IgD-negative memory B cell (primary cell): ENCODE measurements around the gene LY6G6F. TPM values are rescaled to one million over a fixed set of nuclear protein-coding genes. Genes with fewer than 3 reads are reported as not detected.

Source experiments
- H3K27ac Mint-ChIP-seq, 3 donors: one replicate each; pipeline ENCODE4 v1.8.0; 2020 to 2022; ENCODE audit warnings: mild to moderate bottlenecking in 3 of 3, mixed read lengths in 3 of 3, moderate library complexity in 1 of 3
- H3K27me3 Mint-ChIP-seq: one replicate; pipeline ENCODE4 v1.8.0; 2021; ENCODE audit warnings: mixed read lengths
- H3K36me3 Mint-ChIP-seq: one replicate; pipeline ENCODE4 v1.8.0; 2020; ENCODE audit warnings: mild to moderate bottlenecking, mixed read lengths
- H3K4me1 Mint-ChIP-seq, 3 donors: one replicate each; pipeline ENCODE4 v1.8.0; 2020 to 2022; ENCODE audit warnings: mixed read lengths in 3 of 3, mild to moderate bottlenecking in 1 of 3
- H3K4me3 Mint-ChIP-seq, 4 donors: one replicate each; pipeline ENCODE4 v1.8.0; 2020 to 2022; ENCODE audit warnings: mild to moderate bottlenecking in 4 of 4, mixed read lengths in 4 of 4, moderate library complexity in 3 of 4
- H3K9me3 Mint-ChIP-seq, 3 donors: one replicate each; pipeline ENCODE4 v1.8.0; 2020 to 2021; ENCODE audit warnings: mixed read lengths in 3 of 3, mild to moderate bottlenecking in 1 of 3
- polyA plus RNA-seq: library from polyadenylated mRNA; unstranded; fragments of 300-500 nt; fragmentation: Illumina TruSeq; gene quantifications from one replicate; pipeline ENCODE4 v1.2.3, GENCODE V29; 2021

Gene LY6G6F
- polyA plus RNA-seq, 1 donor from 2014 or later = 0.95 TPM

DNA sequence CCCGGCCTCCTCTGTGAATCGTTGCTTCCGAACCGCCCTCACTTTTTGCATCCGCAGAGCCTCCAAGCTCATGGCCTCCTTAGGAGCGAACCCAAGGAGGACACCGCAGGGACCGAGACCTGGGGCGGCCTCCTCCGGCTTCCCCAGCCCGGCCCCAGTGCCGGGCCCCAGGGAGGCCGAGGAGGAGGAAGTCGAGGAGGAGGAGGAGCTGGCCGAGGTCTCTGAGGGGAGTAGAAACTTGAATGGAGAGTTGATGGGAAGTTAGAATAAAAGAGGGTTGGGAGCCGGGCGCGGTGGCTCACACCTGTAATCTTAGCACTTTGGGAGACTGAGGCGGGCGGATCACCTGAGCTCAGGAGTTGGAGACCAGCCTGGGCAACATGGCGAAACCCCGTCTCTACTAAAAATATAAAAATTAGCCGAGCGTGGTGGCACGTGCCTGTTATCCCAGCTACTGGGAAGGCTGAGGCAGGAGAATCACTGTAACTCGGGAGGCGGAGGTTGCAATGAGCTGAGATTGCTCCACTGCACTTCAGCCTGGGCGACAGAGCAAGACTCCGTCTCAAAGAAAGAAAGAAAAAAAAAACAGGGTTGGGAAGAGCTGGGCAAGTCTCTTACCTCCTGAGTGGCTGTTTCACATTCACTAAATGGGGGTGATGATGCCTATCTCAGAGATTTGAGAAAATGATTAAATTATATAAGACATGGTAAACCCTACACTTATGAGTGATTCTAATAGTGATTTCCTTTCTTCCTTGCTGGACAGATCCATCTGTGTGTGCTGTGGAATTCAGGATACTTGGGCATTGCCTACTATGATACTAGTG, 33.9 kb downstream of the LY6G6F start:
- Mint-ChIP-seq H3K4me3 (peak overlapping the region; percentile 93 to 98 (median 95)), H3K36me3 (no peaks in the 10 kb centered on the region), H3K27me3 (no peaks in the 10 kb centered on the region), H3K27ac (peak overlapping the region; percentile 52 to 96 (median 93)), H3K4me1 (peaks cover 32 to 39% (median 34%) of the 10 kb centered on the region in 3 donors), H3K9me3 (no peaks in the 10 kb centered on the region)

- no peaks in the 10 kb centered on the region for H3K36me3 Mint-ChIP-seq
- H3K27ac Mint-ChIP-seq = no peak overlapping the region
- no peaks in the 10 kb centered on the region for H3K27me3 Mint-ChIP-seq
- H3K9me3 Mint-ChIP-seq = no peaks in the 10 kb centered on the region
- H3K4me1 Mint-ChIP-seq = peaks cover 29 to 37% (median 31%) of the 10 kb centered on the region in 3 donors
- peak overlapping the region in 2 of 4 donors; percentile 67 to 71 for H3K4me3 Mint-ChIP-seq
Observed at GRCh38 chr6:31741815-31742214, 35.1 kb downstream of the LY6G6F start.

GRCh38 chr6:31742894-31743293, 36.2 kb downstream of the LY6G6F start:
- Mint-ChIP-seq H3K27me3 (no peaks in the 10 kb centered on the region), H3K27ac (peak overlapping the region in 1 of 3 donors; percentile 56), H3K9me3 (no peaks in the 10 kb centered on the region), H3K36me3 (no peaks in the 10 kb centered on the region), H3K4me1 (peaks cover 19 to 26% (median 23%) of the 10 kb centered on the region in 3 donors), H3K4me3 (peak overlapping the region in 3 of 4 donors; percentile 25 to 30 (median 25))

DNA sequence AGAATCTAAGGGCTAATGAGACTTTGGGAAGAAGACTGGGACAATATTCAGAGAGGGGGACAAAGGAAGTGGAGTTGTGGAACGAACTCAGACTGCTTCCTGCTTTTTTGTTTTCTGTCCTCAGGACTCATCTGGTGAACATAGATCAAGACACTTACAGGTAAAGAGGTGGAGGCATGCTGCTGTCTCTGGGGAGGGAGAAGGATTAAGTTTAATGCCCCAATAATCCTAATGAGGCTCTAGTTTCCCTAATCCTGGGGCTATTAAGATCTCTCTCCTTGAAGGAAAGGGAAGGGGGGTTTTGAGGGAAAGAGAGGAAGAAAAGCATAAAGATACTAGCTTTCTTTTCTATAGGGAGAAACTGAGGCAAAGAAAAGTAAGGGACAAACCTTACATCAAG, 37.8 kb downstream of the LY6G6F start:
- H3K4me3 Mint-ChIP-seq = peak overlapping the region in 1 of 4 donors; percentile 52
- H3K4me1 Mint-ChIP-seq = peaks cover 6 to 10% (median 8%) of the 10 kb centered on the region in 3 donors
- H3K27ac Mint-ChIP-seq = peak overlapping the region in 1 of 3 donors; percentile 79
- H3K36me3 Mint-ChIP-seq = no peaks in the 10 kb centered on the region
- H3K9me3 Mint-ChIP-seq = no peaks in the 10 kb centered on the region
- H3K27me3 Mint-ChIP-seq = no peaks in the 10 kb centered on the region

DNA sequence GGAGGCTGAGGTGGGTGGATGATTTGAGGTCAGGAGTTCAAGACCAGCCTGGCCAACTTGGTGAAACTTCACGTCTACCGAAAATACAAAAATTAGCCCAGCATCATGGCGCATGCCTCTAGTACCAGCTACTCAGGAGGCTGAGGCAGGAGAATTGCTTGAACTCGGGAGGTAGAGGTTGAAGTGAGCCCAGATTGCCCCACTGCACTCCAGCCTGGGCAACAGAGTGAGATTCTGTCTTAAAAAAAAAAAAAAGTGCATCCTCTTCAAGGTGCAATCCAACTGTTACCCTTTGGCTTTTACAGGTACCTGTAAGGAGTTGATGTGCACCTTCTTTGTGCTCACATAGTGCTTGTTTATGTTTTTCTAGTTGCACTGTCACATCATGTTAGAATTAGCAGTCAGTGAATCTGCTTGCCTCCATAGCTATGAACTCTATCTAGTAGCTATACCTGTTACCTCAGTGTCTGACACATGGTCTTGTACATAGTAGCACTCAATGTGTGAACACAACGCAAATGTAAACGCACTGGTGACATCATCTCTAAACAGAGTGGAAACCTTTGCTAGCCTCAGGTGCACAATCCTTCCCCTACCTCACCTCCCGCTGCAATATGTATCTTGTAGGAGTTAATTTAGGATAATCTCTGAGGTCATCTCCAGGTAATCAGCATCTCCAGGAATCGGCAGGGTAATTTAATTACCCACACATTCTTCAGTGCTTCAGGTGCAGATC, 42.8 kb downstream of the LY6G6F start:
- Mint-ChIP-seq H3K36me3 (peaks cover 2% of the 10 kb centered on the region), H3K4me1 (no peaks in the 10 kb centered on the region), H3K4me3 (no peak overlapping the region), H3K27me3 (no peaks in the 10 kb centered on the region), H3K27ac (no peak overlapping the region), H3K9me3 (no peaks in the 10 kb centered on the region)

GRCh38 chr6:31750411-31751022, 43.9 kb downstream of the LY6G6F start:
- H3K4me3 Mint-ChIP-seq = no peak overlapping the region
- H3K9me3 Mint-ChIP-seq = no peaks in the 10 kb centered on the region
- no peaks in the 10 kb centered on the region for H3K4me1 Mint-ChIP-seq
- no peak overlapping the region for H3K27ac Mint-ChIP-seq
- peaks cover 2% of the 10 kb centered on the region for H3K36me3 Mint-ChIP-seq
- no peaks in the 10 kb centered on the region for H3K27me3 Mint-ChIP-seq

DNA sequence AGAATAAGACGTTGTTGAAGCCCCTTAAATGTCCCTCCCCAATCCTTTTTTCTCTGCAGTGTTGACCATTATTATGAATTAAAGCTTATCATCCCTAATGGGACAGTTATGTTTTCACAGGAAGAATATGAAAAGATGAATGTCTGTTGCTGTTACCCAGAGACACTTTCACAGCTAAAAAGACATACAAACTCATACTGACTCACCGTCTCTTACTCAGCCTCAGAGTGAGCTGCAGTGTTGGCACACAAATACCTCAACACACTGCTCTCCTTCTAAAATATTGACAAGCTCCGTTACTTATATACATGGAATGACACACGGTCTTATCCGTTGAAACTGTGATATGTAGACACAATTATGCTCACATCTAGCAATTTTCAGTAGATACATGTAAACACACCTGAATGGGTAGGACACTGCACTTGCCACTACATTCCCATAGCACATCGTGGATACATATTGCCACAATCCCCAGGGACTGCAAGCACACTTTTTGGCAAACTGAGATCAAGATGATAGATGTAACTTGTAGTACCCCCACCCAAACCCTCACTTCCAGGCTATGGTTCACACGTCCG, 46.2 kb downstream of the LY6G6F start:
- Mint-ChIP-seq H3K4me3 (no peak overlapping the region), H3K36me3 (peaks cover 4% of the 10 kb centered on the region), H3K9me3 (no peaks in the 10 kb centered on the region), H3K4me1 (peaks cover 0 to under 1% (median 0%) of the 10 kb centered on the region in 3 donors), H3K27ac (no peak overlapping the region), H3K27me3 (no peaks in the 10 kb centered on the region)

GRCh38 chr6:31758281-31758680, 51.6 kb downstream of the LY6G6F start:
- Mint-ChIP-seq H3K27me3 (no peaks in the 10 kb centered on the region), H3K27ac (no peak overlapping the region), H3K4me3 (no peak overlapping the region), H3K36me3 (peaks cover 15% of the 10 kb centered on the region), H3K4me1 (peaks cover 0 to 1% (median 0%) of the 10 kb centered on the region in 3 donors), H3K9me3 (no peaks in the 10 kb centered on the region)

Other genes with a start within 250 kb of the LY6G6F start
- 9.3 TPM for gene MICB, start 208.7 kb upstream of the LY6G6F start, polyA plus RNA-seq
- not detected for gene MCCD1, start 177.9 kb upstream of the LY6G6F start, polyA plus RNA-seq
- gene DDX39B, start 164.9 kb upstream of the LY6G6F start, polyA plus RNA-seq = 89.4 TPM
- gene ATP6V1G2, start 160.3 kb upstream of the LY6G6F start, polyA plus RNA-seq = 0.53 TPM
- gene NFKBIL1, start 159.3 kb upstream of the LY6G6F start, polyA plus RNA-seq = 11.5 TPM
- gene LTA, start 134.6 kb upstream of the LY6G6F start, polyA plus RNA-seq = 16.3 TPM
- gene TNF, start 131.3 kb upstream of the LY6G6F start, polyA plus RNA-seq = 6.4 TPM
- gene LTB, start 124.4 kb upstream of the LY6G6F start, polyA plus RNA-seq = 2,767 TPM
- gene LST1, start 120.6 kb upstream of the LY6G6F start, polyA plus RNA-seq = 20.5 TPM
- gene NCR3, start 113.9 kb upstream of the LY6G6F start, polyA plus RNA-seq = 140 TPM
- 5.6 TPM for gene AIF1, start 91.6 kb upstream of the LY6G6F start, polyA plus RNA-seq
- 14.3 TPM for gene PRRC2A, start 86.2 kb upstream of the LY6G6F start, polyA plus RNA-seq
- 30.9 TPM for gene BAG6, start 54.2 kb upstream of the LY6G6F start, polyA plus RNA-seq
- gene APOM, start 51.0 kb upstream of the LY6G6F start, polyA plus RNA-seq = 8.5 TPM
- gene C6orf47, start 46.1 kb upstream of the LY6G6F start, polyA plus RNA-seq = 28.1 TPM
- gene GPANK1, start 41.9 kb upstream of the LY6G6F start, polyA plus RNA-seq = 24.1 TPM
- 268 TPM for gene CSNK2B, start 40.8 kb upstream of the LY6G6F start, polyA plus RNA-seq
- gene LY6G5B, start 36.9 kb upstream of the LY6G6F start, polyA plus RNA-seq = 0.49 TPM
- 3.2 TPM for gene LY6G5C, start 25.8 kb upstream of the LY6G6F start, polyA plus RNA-seq
- 40.1 TPM for gene ABHD16A, start 3.5 kb upstream of the LY6G6F start, polyA plus RNA-seq
- gene LY6G6D, start 8.5 kb downstream of the LY6G6F start, polyA plus RNA-seq = not detected
- not detected for gene LY6G6C, start 14.9 kb downstream of the LY6G6F start, polyA plus RNA-seq
- 1.8 TPM for gene MPIG6B, start 16.5 kb downstream of the LY6G6F start, polyA plus RNA-seq
- 119 TPM for gene DDAH2, start 22.4 kb downstream of the LY6G6F start, polyA plus RNA-seq
- gene CLIC1, start 29.7 kb downstream of the LY6G6F start, polyA plus RNA-seq = 861 TPM
- gene MSH5, start 33.1 kb downstream of the LY6G6F start, polyA plus RNA-seq = 4.2 TPM
- gene SAPCD1, start 55.8 kb downstream of the LY6G6F start, polyA plus RNA-seq = not detected
- gene VWA7, start 70.5 kb downstream of the LY6G6F start, polyA plus RNA-seq = 2.6 TPM
- 83.0 TPM for gene VARS1, start 88.9 kb downstream of the LY6G6F start, polyA plus RNA-seq
- 100 TPM for gene LSM2, start 100.1 kb downstream of the LY6G6F start, polyA plus RNA-seq
- 1.2 TPM for gene HSPA1L, start 108.4 kb downstream of the LY6G6F start, polyA plus RNA-seq
- gene HSPA1A, start 108.7 kb downstream of the LY6G6F start, polyA plus RNA-seq = 49.5 TPM
- gene HSPA1B, start 120.9 kb downstream of the LY6G6F start, polyA plus RNA-seq = 5.7 TPM
- gene NEU1, start 156.0 kb downstream of the LY6G6F start, polyA plus RNA-seq = 25.0 TPM
- not detected for gene SLC44A4, start 172.1 kb downstream of the LY6G6F start, polyA plus RNA-seq
- 49.3 TPM for gene EHMT2, start 190.8 kb downstream of the LY6G6F start, polyA plus RNA-seq
- gene ZBTB12, start 195.2 kb downstream of the LY6G6F start, polyA plus RNA-seq = not detected
- not detected for gene C2, start 220.9 kb downstream of the LY6G6F start, polyA plus RNA-seq
- gene CFB, start 239.2 kb downstream of the LY6G6F start, polyA plus RNA-seq = not detected